HG03280 (cell line): Measurements from ENCODE around the gene JRKL.
"Not testable (repeated sequence)": the region's sequence is repeated elsewhere in the genome, so short reads cannot be mapped to it uniquely, and the experiment has no call there.

Source experiments
- ATAC-seq: cut with Tn5 transposase; IDR thresholded peaks from one replicate; pipeline ENCODE4 v1.9.1; 2021; ENCODE audit warnings: mild to moderate bottlenecking, moderate library complexity; ENCODE audit not compliant: unreplicated experiment

The JRKL gene

GRCh38 chr11:96393753-96394348 is 4.0 kb downstream of the JRKL start:
- no peak for ATAC-seq

GRCh38 chr11:96394773-96395172 is 5.0 kb downstream of the JRKL start:
- ATAC-seq = no peak

GRCh38 chr11:96396637-96397036 is 6.8 kb downstream of the JRKL start:
- no peak for ATAC-seq

- no peak for ATAC-seq
These were observed 8.1 kb downstream of the JRKL start for GRCh38 chr11:96397863-96398262.

GRCh38 chr11:96400697-96401096 is 10.9 kb downstream of the JRKL start:
- no peak for ATAC-seq

- ATAC-seq = not testable (repeated sequence)
These were observed 21.6 kb downstream of the JRKL start for GRCh38 chr11:96411412-96411811.

- no peak for ATAC-seq
These were observed 23.1 kb downstream of the JRKL start for GRCh38 chr11:96412761-96413381.

GRCh38 chr11:96413408-96413807 is 23.6 kb downstream of the JRKL start:
- no peak for ATAC-seq

- no peak for ATAC-seq
These were observed 34.9 kb downstream of the JRKL start for GRCh38 chr11:96424693-96425092.

- no peak for ATAC-seq
These were observed 40.9 kb downstream of the JRKL start for GRCh38 chr11:96430668-96431067.

- not testable (repeated sequence) for ATAC-seq
These were observed 42.8 kb downstream of the JRKL start for GRCh38 chr11:96432654-96433053.
